COLO668 (cell line): ENCODE data around the gene ARL17B.
"Not testable (repeated sequence)": the region's sequence is repeated elsewhere in the genome, so short reads cannot be mapped to it uniquely, and the experiment has no call there.

Source experiments
- DNase-seq: peaks from one replicate; lab custom pipeline; 2025; ENCODE audit not compliant: unreplicated experiment; lab: John Stamatoyannopoulos, UW

The ARL17B gene

GRCh38 chr17:46361755-46362154 lies at the start of gene ARL17B:
TSS of gene ARL17B (minus strand) at chr17:46361766. CDS start at chr17:46358397, 3,369 bp downstream.
- not testable (repeated sequence) for DNase-seq

GRCh38 chr17:46409864-46410263 lies 48.3 kb upstream of the ARL17B start:
- not testable (repeated sequence) for DNase-seq

GRCh38 chr17:46407155-46407554 lies 45.6 kb upstream of the ARL17B start:
- not testable (repeated sequence) for DNase-seq

DNA sequence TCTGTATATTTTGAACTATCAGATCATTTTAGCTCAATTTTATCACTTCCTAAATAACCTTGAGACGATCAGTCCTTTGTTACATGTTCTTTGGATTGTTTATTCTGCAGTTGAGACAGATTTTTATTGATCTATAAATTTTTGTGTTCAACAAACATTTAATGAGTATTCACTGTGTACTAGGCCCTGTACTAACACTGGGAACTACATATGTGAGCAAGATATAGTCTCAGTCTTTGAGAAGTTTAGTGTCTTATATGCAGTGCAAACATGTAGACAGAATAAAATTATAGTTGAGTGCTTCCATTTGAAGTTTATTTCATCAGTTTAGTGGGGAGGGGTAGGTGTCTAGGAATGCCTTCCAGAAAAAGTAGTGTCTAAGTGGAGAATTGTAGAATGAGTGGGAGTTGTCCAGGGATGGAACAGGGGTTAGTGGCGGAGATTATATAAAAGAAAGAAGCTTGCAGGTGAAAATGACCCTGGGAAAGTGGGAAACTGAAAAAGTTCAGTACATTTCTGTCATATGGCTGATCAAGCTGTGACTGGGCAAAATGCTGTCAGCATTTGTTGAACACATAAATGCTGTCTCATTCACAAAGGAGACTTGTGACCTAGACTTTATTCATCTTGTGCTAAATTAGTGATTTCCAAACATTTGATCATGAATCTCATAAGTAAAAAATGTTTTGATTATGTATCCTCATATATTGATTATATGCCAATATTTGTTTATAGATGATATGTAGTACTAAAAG lies 39.6 kb upstream of the ARL17B start:
- DNase-seq, result not testable (repeated sequence)

DNA sequence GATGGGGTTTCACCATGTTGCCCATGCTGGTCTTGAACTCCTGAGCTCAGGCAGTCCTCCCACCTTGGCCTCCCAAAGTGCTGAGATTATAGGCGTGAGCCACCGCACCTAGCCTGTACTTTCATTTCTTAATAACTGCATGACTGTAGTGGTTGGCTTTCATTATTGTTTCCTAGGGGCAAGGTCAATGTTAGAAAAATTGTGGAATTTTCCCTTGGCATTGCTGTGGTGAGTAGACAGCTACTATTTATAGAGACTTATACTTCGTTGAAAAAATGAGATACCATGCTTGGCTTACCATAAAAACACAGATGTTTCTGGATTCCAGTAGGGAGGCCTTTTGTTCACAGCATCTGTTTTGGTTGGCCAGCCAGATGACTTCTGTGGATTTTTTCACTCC lies 39.0 kb upstream of the ARL17B start:
- not testable (repeated sequence) for DNase-seq

- DNase-seq, result not testable (repeated sequence)
These were observed 38.4 kb upstream of the ARL17B start for GRCh38 chr17:46399993-46400392.

GRCh38 chr17:46396292-46396691 lies 34.7 kb upstream of the ARL17B start:
- not testable (repeated sequence) for DNase-seq

GRCh38 chr17:46393702-46394101 lies 32.1 kb upstream of the ARL17B start:
- DNase-seq, result not testable (repeated sequence)

- not testable (repeated sequence) for DNase-seq
These were observed 23.9 kb upstream of the ARL17B start for GRCh38 chr17:46385491-46385890.

DNA sequence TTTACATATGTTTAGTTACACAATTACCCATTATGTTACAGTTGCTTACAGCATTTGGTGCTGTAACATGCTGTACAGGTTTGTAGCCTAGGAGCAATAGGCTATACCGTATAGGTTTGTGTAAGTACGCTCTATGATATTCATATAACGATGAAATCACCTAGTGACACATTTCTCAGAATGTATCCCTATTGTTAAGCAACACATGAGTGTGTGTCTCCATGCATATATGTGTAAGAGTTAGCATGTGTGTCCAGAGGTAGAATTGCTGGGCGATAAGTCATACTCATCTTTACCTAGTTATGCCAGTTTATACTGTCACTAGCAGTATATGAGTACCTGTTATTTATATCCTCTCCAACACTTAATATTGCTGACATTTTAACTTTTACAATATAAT lies 21.6 kb upstream of the ARL17B start:
- not testable (repeated sequence) for DNase-seq

GRCh38 chr17:46373418-46373817 lies 11.9 kb upstream of the ARL17B start:
- DNase-seq, result not testable (repeated sequence)

DNA sequence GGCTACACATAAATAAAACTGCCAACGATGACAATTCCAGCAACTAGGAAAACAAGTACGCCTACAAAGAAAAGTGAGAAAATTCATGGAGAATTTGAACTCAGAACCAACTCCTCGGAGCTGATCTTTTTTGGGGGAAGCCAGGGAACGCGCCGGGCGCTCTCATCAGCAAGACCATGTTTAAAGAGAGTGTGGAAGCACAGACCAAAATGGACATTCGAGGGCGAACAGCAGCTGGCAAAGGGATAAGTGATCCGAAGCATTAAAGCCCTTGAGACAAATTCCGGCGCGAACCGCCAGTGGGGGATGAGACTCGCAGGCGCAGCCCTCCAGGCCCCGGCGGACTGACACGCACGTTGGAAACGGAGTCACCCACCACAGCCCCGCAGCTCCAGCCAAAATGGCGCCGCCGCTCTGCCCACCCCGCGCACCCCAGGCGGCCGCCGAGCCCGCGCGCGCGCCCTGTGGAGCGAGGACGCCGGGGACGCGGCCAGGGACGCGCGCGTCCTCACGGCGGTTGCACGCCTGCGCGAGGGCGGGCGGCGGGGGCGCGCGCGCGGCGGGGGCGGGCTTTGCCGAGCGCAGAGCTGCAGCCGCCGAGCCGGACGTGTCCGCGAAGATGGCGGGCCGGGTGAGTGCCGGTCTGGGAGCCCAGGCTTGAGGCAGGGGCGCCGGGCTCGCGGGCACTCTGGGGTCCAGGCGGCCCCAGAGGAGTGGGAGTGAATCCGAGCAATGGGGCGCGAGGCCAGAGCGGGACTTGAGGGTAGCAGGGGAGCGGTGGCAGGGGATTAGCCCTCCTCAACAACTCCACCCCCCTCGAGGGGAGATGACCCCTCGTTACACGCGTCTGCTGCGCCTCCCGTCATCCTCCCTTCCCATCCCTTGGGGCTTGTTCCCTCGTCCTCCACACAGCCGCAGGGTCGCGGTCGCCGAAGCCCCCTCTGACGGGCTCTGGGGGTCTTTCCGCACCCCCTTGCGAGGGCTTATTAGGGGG lies 11.0 kb upstream of the ARL17B start:
- not testable (repeated sequence) for DNase-seq

DNA sequence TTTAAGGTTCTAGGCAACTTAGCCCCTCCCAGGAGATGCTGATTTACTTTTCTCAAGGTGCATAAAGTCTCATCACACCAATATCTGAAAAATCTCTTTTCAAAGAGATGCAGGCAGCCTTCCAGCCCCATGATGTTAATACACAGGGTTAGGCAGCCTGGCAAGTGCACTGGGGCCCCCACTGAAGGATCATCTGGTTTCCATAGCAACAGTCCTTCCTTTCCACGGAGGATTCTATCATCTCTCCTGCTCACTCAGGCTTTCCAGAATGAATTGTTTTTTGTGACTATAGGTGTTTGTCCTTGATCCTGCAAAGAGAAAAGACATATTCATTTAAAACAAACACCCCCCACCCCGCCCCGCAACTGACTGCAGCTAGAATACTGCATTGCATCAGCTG lies 6.0 kb upstream of the ARL17B start:
- DNase-seq, result not testable (repeated sequence)

GRCh38 chr17:46361145-46361735 lies 326 bp downstream of the ARL17B start:
- not testable (repeated sequence) for DNase-seq

GRCh38 chr17:46353856-46354255 lies 7.7 kb downstream of the ARL17B start:
- not testable (repeated sequence) for DNase-seq

DNA sequence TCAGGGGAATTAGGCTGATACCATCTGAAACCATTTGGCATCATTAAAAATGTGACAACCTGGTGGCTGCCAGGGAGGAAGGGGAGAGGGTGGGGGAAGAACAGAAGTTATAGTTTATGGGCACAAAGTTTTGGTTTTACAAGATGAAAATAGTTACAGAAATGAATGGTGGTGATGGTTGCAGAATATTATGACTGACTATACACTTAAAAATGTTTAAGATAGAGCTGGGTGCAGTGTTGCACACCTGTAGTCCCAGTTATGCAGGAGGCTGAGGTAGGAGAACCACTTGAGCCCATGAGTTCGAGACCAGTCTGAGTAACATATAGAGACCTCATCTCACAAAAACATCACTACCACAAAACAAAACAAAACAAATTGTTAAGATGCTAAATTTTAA lies 12.5 kb downstream of the ARL17B start:
- not testable (repeated sequence) for DNase-seq

DNA sequence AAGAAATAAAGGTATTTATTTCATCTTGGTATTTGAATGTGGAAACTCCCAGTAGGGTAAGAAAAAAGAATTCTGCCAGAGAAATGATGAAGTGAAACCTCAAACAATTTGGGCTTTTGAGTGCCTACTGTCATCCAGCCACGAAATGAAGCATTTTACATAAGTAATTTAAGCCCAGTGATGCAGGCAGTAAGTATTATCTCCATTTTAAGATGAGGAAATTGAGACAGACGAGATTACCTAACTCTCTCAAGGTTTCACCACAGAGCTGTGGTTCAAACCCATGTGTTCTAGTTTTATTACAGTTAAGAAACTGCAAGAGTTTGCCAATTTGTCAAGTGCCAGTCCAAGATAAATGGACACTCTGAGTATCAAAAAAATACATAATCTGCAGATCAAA lies 13.2 kb downstream of the ARL17B start:
- not testable (repeated sequence) for DNase-seq

GRCh38 chr17:46342131-46342530 lies 19.4 kb downstream of the ARL17B start:
- DNase-seq, result not testable (repeated sequence)

- DNase-seq, result not testable (repeated sequence)
These were observed 20.3 kb downstream of the ARL17B start for GRCh38 chr17:46341220-46341619.

DNA sequence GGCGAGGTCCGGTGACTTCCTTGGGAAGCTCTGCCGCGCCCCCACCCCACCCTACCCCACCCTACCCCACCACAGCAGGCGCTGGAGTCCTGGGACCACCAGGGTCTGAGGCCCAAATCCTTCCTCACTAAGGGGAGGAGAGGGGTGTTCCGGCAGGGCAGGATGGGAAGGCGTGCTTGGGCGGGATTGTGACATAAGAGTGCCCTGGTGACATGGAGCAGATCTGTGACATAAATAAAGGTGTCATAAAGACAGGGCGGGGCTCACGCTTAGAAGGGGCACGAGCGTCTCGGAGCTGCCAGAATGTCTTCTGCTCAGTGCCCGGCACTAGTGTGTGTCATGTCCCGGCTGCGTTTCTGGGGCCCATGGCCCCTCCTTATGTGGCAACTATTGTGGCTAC lies 66.7 kb downstream of the ARL17B start, which contains the start of gene LRRC37A:
Gene LRRC37A, plus strand, starts transcription at position 301 of the 400 bp plus-strand sequence. Its CDS starts 3 bp downstream, at position 304.
- DNase-seq, result not testable (repeated sequence)

- not testable (repeated sequence) for DNase-seq
These were observed 69.9 kb downstream of the ARL17B start for GRCh38 chr17:46291618-46292017.
